IMR-90 (cell line): Measurements from ENCODE around the gene IQGAP2.

Experiments used
- BHLHE40 ChIP-seq: fragments of 150-350 bp; IDR thresholded peaks from 2 replicates; pipeline ENCODE4 v1.6.1; 2016; ENCODE audit warnings: mild to moderate bottlenecking, low read depth, low read length
- CEBPB ChIP-seq: IDR thresholded peaks from 2 replicates; pipeline ENCODE4 v1.6.1; 2012; ENCODE audit warnings: low read depth, low read length, improper control_type of control experiment
- FOS ChIP-seq: fragments of 150-350 bp; IDR thresholded peaks from 2 replicates; pipeline ENCODE4 v1.6.1; 2016; ENCODE audit warnings: low read depth, low read length
- MAFK ChIP-seq: IDR thresholded peaks from 2 replicates; pipeline ENCODE4 v1.6.1; 2012; ENCODE audit warnings: low read depth, low read length, improper control_type of control experiment
- MAZ ChIP-seq: IDR thresholded peaks from 2 replicates; pipeline ENCODE4 v1.6.1; 2012; ENCODE audit warnings: low read depth, mild to moderate bottlenecking, low read length, improper control_type of control experiment, moderate library complexity, borderline replicate concordance
- MXI1 ChIP-seq: IDR thresholded peaks from 2 replicates; pipeline ENCODE4 v1.6.1; 2012; ENCODE audit warnings: low read depth, mild to moderate bottlenecking, low read length, moderate library complexity, borderline replicate concordance
- POLR2A ChIP-seq: IDR thresholded peaks from 2 replicates; pipeline ENCODE4 v1.6.1; 2012; ENCODE audit warnings: mild to moderate bottlenecking, low read depth, low read length
- RCOR1 ChIP-seq: IDR thresholded peaks from 2 replicates; pipeline ENCODE4 v1.6.1; 2012; ENCODE audit warnings: mild to moderate bottlenecking, low read length, improper control_type of control experiment; ENCODE audit not compliant: insufficient replicate concordance
- TF ChIP-seq, protein P1 (sequence below): conservative IDR thresholded peaks from 2 replicates; pipeline ENCODE4 v1.5.1; 2012; ENCODE audit warnings: mild to moderate bottlenecking, low read depth, low read length, improper control_type of control experiment

DNA sequence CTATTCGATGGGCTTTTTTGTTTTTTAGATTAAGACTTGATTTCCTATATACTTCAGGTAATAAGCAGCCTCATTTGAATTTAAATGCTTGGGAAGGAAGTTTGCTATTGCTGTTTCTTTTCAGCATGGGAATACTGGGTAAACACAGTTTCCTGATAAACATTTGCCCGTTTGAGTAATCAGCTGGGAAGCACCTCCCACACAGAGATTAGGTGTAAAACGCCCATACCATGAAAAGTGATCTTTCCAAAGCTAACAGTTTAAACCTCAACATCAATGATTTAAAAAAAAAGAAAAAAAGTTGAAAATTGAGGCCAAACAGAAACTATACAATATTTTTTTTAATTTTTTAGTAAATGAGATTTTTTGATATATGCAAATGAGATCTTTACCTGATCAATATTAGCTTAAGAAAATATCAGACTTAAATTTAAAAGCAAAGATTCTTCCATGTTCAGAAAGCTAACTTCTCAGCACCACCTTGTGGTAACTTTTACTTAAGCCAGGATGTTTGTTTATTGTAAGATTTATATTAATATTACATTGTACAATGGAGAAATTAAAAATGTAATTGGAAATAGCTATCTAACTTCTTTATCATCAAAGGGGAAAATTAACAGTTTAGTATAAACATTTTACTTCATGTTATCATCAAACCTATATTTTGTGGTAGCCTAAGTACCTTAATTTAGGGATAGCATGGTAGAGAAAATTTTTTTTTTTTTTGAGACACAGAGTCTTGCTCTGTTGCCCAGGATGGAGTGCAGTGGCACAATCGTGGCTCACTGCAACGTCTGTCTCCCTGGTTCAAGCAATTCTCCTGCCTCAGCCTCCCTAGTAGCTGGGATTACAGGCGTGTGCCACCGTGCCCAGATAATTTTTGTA lies 180.3 kb downstream of the IQGAP2 start:
- TF ChIP-seq, protein P1, sequence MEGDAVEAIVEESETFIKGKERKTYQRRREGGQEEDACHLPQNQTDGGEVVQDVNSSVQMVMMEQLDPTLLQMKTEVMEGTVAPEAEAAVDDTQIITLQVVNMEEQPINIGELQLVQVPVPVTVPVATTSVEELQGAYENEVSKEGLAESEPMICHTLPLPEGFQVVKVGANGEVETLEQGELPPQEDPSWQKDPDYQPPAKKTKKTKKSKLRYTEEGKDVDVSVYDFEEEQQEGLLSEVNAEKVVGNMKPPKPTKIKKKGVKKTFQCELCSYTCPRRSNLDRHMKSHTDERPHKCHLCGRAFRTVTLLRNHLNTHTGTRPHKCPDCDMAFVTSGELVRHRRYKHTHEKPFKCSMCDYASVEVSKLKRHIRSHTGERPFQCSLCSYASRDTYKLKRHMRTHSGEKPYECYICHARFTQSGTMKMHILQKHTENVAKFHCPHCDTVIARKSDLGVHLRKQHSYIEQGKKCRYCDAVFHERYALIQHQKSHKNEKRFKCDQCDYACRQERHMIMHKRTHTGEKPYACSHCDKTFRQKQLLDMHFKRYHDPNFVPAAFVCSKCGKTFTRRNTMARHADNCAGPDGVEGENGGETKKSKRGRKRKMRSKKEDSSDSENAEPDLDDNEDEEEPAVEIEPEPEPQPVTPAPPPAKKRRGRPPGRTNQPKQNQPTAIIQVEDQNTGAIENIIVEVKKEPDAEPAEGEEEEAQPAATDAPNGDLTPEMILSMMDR, result peak; percentile 63
- no peak for TF ChIP-seq MAFK
- no peak for TF ChIP-seq POLR2A
- TF ChIP-seq CEBPB, result no peak
- TF ChIP-seq RCOR1, result no peak
- no peak for TF ChIP-seq MAZ
- TF ChIP-seq MXI1, result no peak
- no peak for TF ChIP-seq BHLHE40
- TF ChIP-seq FOS, result no peak
